Neural cell (in vitro differentiated cells): ENCODE measurements around the gene DGKG. TPM values are rescaled to one million over a fixed set of nuclear protein-coding genes. Genes with fewer than 3 reads are reported as not detected.

ENCODE experiments used
- H2AFZ ChIP-seq: fragments of 200-600, 300-800 bp; sonication (generic), shearing (Covaris generic); 2 replicates; pipeline ENCODE4 v1.6.0; 2014; ENCODE audit warnings: low read depth, mild to moderate bottlenecking, antibody characterized with exemption, low read length, moderate library complexity
- H3F3A ChIP-seq: fragments of 200-600 bp; shearing (Covaris generic); 2 replicates; pipeline ENCODE4 v1.6.1; 2016; ENCODE audit warnings: mild to moderate bottlenecking, moderate library complexity, mixed read lengths, antibody characterized with exemption, low read length; ENCODE audit not compliant: insufficient read depth, poor library complexity, severe bottlenecking
- H3K27ac ChIP-seq: fragments of 200-600, 300-800 bp; sonication (generic), shearing (Covaris generic); 2 replicates; pipeline ENCODE4 v1.5.1; 2014; ENCODE audit warnings: mild to moderate bottlenecking, low read length, moderate library complexity
- H3K27me3 ChIP-seq: fragments of 300-800, 200-600 bp; sonication (generic), shearing (Covaris generic); 2 replicates; pipeline ENCODE4 v1.6.0; 2014; ENCODE audit warnings: mild to moderate bottlenecking, low read depth, low read length, moderate library complexity; ENCODE audit not compliant: insufficient read depth
- H3K36me3 ChIP-seq: fragments of 300-800, 200-600 bp; sonication (generic), shearing (Covaris generic); 2 replicates; pipeline ENCODE4 v1.5.1; 2014; ENCODE audit warnings: mild to moderate bottlenecking, antibody characterized with exemption, low read length, moderate library complexity; ENCODE audit not compliant: insufficient read depth
- H3K4me2 ChIP-seq: fragments of 300-800, 200-600 bp; sonication (generic), shearing (Covaris generic); 2 replicates; pipeline ENCODE4 v1.6.0; 2014; ENCODE audit warnings: mild to moderate bottlenecking, low read length
- H3K4me3 ChIP-seq: fragments of 300-800, 200-600 bp; sonication (generic), shearing (Covaris generic); 2 replicates; pipeline ENCODE4 v1.5.1; 2014; ENCODE audit warnings: mild to moderate bottlenecking, low read length, moderate library complexity
- H3K79me2 ChIP-seq: fragments of 200-600 bp; shearing (Covaris generic); replicated peaks from 2 replicates; pipeline ENCODE4 v1.6.0; 2014; ENCODE audit warnings: mild to moderate bottlenecking, low read length, moderate library complexity; ENCODE audit not compliant: insufficient read depth
- H3K9ac ChIP-seq: fragments of 300-800, 200-600 bp; sonication (generic), shearing (Covaris generic); 2 replicates; pipeline ENCODE4 v1.6.1; 2016; ENCODE audit warnings: mild to moderate bottlenecking, low read length, mixed read lengths
- H3K9me2 ChIP-seq: fragments of 200-600 bp; shearing (Covaris generic); 2 replicates; pipeline ENCODE4 v1.6.1; 2016; ENCODE audit warnings: mild to moderate bottlenecking, low read length, mixed read lengths; ENCODE audit not compliant: insufficient read depth
- H3K9me3 ChIP-seq: fragments of 200-600, 300-800 bp; sonication (generic), shearing (Covaris generic); 2 replicates; pipeline ENCODE4 v1.6.1; 2016; ENCODE audit warnings: mild to moderate bottlenecking, mixed run types, low read length, moderate library complexity, mixed read lengths
- H4K20me1 ChIP-seq: fragments of 200-600 bp; shearing (Covaris generic); 2 replicates; pipeline ENCODE4 v1.6.1; 2016; ENCODE audit warnings: mild to moderate bottlenecking, mixed run types; ENCODE audit not compliant: insufficient read depth
- EP300 ChIP-seq: fragments of 450-650 bp; conservative IDR thresholded peaks from 2 replicates; pipeline ENCODE4 v1.6.1; 2014; ENCODE audit warnings: antibody characterized with exemption, mild to moderate bottlenecking, moderate library complexity; ENCODE audit not compliant: poor library complexity, severe bottlenecking
- EZH2 ChIP-seq: fragments of 200-600, 300-800 bp; shearing (Covaris generic), sonication (generic); IDR thresholded peaks from 2 replicates; pipeline ENCODE4 v1.6.1; 2014; ENCODE audit warnings: antibody characterized with exemption, low read length, borderline replicate concordance, mild to moderate bottlenecking; ENCODE audit not compliant: insufficient read depth, poor library complexity, severe bottlenecking
- MXI1 ChIP-seq: fragments of 450-650 bp; conservative IDR thresholded peaks from 2 replicates; pipeline ENCODE4 v1.6.1; 2014; ENCODE audit warnings: antibody characterized with exemption, mild to moderate bottlenecking; ENCODE audit not compliant: poor library complexity, severe bottlenecking
- POLR2AphosphoS5 ChIP-seq: IDR thresholded peaks from 2 replicates; pipeline ENCODE4 v1.6.1; 2012
- RAD21 ChIP-seq: fragments of 450-650 bp; conservative IDR thresholded peaks from 2 replicates; pipeline ENCODE4 v1.6.1; 2014; ENCODE audit warnings: antibody characterized with exemption, mild to moderate bottlenecking, moderate library complexity
- REST ChIP-seq: IDR thresholded peaks from 2 replicates; pipeline ENCODE4 v1.6.1; 2012; ENCODE audit warnings: borderline replicate concordance
- SMC3 ChIP-seq: fragments of 450-650 bp; conservative IDR thresholded peaks from 2 replicates; pipeline ENCODE4 v1.6.1; 2014; ENCODE audit warnings: antibody characterized with exemption, mild to moderate bottlenecking, moderate library complexity; ENCODE audit not compliant: poor library complexity
- TAF1 ChIP-seq: IDR thresholded peaks from 2 replicates; pipeline ENCODE4 v1.6.1; 2012; ENCODE audit warnings: low read depth
- polyA plus RNA-seq: library from polyadenylated mRNA; depleted of rRNA; stranded (reverse); fragments of >200 nt; gene quantifications from 2 replicates; pipeline ENCODE4 v1.2.3, GENCODE V29; 2014
- TF ChIP-seq, protein P1 (sequence below): fragments of 450-650 bp; IDR thresholded peaks from 2 replicates; pipeline ENCODE4 v1.5.1; 2014; ENCODE audit warnings: antibody characterized with exemption, mild to moderate bottlenecking, moderate library complexity; ENCODE audit not compliant: poor library complexity, severe bottlenecking

The DGKG gene
- polyA plus RNA-seq, 1 donor from 2014 or later: not detected

GRCh38 chr3:186299327-186299726, 62.7 kb downstream of the DGKG start:
- H3K9ac ChIP-seq: no peak overlapping the region
- H3K79me2 ChIP-seq: no peaks in the 10 kb centered on the region
- H3K9me2 ChIP-seq: no peaks in the 10 kb centered on the region
- TF ChIP-seq RAD21: no peak
- TF ChIP-seq, protein P1, sequence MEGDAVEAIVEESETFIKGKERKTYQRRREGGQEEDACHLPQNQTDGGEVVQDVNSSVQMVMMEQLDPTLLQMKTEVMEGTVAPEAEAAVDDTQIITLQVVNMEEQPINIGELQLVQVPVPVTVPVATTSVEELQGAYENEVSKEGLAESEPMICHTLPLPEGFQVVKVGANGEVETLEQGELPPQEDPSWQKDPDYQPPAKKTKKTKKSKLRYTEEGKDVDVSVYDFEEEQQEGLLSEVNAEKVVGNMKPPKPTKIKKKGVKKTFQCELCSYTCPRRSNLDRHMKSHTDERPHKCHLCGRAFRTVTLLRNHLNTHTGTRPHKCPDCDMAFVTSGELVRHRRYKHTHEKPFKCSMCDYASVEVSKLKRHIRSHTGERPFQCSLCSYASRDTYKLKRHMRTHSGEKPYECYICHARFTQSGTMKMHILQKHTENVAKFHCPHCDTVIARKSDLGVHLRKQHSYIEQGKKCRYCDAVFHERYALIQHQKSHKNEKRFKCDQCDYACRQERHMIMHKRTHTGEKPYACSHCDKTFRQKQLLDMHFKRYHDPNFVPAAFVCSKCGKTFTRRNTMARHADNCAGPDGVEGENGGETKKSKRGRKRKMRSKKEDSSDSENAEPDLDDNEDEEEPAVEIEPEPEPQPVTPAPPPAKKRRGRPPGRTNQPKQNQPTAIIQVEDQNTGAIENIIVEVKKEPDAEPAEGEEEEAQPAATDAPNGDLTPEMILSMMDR: no peak
- no peak for TF ChIP-seq MXI1
- TF ChIP-seq TAF1: no peak
- no peak overlapping the region for H2AFZ ChIP-seq
- H3K4me3 ChIP-seq: no peak overlapping the region
- H3K9me3 ChIP-seq: no peaks in the 10 kb centered on the region
- no peak overlapping the region for H3K4me2 ChIP-seq
- H3F3A ChIP-seq: no peaks in the 10 kb centered on the region
- no peaks in the 10 kb centered on the region for H4K20me1 ChIP-seq
- no peak overlapping the region for H3K27ac ChIP-seq
- no peaks in the 10 kb centered on the region for H3K36me3 ChIP-seq
- H3K27me3 ChIP-seq: peaks cover 1% of the 10 kb centered on the region

- TF ChIP-seq, protein P1: no peak
- no peak for TF ChIP-seq REST
- no peak for TF ChIP-seq MXI1
- TF ChIP-seq TAF1: no peak
- TF ChIP-seq EP300: no peak
- TF ChIP-seq SMC3: no peak
- no peak for TF ChIP-seq EZH2
- TF ChIP-seq POLR2AphosphoS5: no peak
- TF ChIP-seq RAD21: no peak
- Histone ChIP-seq H2AFZ (no peak overlapping the region), H3K36me3 (no peaks in the 10 kb centered on the region), H3K79me2 (no peaks in the 10 kb centered on the region), H3K27ac (no peak overlapping the region), H3K9me2 (no peaks in the 10 kb centered on the region), H3F3A (no peaks in the 10 kb centered on the region), H3K9ac (no peak overlapping the region), H3K9me3 (no peaks in the 10 kb centered on the region), H3K4me2 (no peak overlapping the region), H3K4me3 (no peak overlapping the region), H4K20me1 (no peaks in the 10 kb centered on the region), H3K27me3 (no peaks in the 10 kb centered on the region)
These were observed 63.2 kb downstream of the DGKG start for GRCh38 chr3:186298876-186299275.
